RWPE1 (cell line): ENCODE measurements around the gene SCYL1.
"Not testable (repeated sequence)": the region's sequence is repeated elsewhere in the genome, so short reads cannot be mapped to it uniquely, and the experiment has no call there.

Experiments
- CTCF ChIA-PET: fragments of 350-600 bp; sonication (Branson Sonifier 250); formaldehyde crosslinking; extraction: SDS; loops from one replicate; lab custom pipeline; 2021; lab: Yijun Ruan, JAX
- POLR2A ChIA-PET: fragments of 400-600 bp; formaldehyde crosslinking; extraction: SDS; loops from one replicate; lab custom pipeline; 2020; ENCODE audit warnings: antibody characterized with exemption; ENCODE audit not compliant: low non-redundant PET; lab: Yijun Ruan, JAX
- DNase-seq: peaks from one replicate; pipeline ENCODE4 v3.0.0; 2012; ENCODE audit warnings: low spot score
- H3K27ac ChIP-seq: fragments of 450-650 bp; 2 replicates; pipeline ENCODE4 v1.5.1; 2017
- TF ChIP-seq, protein P1 (sequence below): fragments of 450-650 bp; conservative IDR thresholded peaks from 2 replicates; pipeline ENCODE4 v1.5.1; 2017; ENCODE audit warnings: low read depth, mild to moderate bottlenecking

Gene SCYL1

DNA sequence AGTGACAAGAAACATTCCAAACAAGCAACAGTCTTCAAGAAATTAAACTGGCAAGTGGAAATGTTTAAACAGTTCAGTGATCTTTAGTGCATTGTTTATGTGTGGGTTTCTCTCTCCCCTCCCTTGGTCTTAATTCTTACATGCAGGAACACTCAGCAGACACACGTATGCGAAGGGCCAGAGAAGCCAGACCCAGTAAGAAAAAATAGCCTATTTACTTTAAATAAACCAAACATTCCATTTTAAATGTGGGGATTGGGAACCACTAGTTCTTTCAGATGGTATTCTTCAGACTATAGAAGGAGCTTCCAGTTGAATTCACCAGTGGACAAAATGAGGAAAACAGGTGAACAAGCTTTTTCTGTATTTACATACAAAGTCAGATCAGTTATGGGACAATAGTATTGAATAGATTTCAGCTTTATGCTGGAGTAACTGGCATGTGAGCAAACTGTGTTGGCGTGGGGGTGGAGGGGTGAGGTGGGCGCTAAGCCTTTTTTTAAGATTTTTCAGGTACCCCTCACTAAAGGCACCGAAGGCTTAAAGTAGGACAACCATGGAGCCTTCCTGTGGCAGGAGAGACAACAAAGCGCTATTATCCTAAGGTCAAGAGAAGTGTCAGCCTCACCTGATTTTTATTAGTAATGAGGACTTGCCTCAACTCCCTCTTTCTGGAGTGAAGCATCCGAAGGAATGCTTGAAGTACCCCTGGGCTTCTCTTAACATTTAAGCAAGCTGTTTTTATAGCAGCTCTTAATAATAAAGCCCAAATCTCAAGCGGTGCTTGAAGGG lies 20.0 kb upstream of the SCYL1 start:
- peak overlapping the region; percentile 83 for H3K27ac ChIP-seq
- DNase-seq = no peak
- CTCF ChIA-PET = interaction anchor here (0.6 to 0.9 kb wide), 2 partner anchors 17 to 31 kb away, joined by 3 to 4 read pairs; no protein-coding TSS in a partner anchor
- TF ChIP-seq, protein P1, sequence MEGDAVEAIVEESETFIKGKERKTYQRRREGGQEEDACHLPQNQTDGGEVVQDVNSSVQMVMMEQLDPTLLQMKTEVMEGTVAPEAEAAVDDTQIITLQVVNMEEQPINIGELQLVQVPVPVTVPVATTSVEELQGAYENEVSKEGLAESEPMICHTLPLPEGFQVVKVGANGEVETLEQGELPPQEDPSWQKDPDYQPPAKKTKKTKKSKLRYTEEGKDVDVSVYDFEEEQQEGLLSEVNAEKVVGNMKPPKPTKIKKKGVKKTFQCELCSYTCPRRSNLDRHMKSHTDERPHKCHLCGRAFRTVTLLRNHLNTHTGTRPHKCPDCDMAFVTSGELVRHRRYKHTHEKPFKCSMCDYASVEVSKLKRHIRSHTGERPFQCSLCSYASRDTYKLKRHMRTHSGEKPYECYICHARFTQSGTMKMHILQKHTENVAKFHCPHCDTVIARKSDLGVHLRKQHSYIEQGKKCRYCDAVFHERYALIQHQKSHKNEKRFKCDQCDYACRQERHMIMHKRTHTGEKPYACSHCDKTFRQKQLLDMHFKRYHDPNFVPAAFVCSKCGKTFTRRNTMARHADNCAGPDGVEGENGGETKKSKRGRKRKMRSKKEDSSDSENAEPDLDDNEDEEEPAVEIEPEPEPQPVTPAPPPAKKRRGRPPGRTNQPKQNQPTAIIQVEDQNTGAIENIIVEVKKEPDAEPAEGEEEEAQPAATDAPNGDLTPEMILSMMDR = no peak
- POLR2A ChIA-PET = interaction anchor here (0.6 to 1.5 kb wide), 3 partner anchors 27 to 85 kb away, joined by 3 to 8 read pairs (median 4); no protein-coding TSS in a partner anchor

DNA sequence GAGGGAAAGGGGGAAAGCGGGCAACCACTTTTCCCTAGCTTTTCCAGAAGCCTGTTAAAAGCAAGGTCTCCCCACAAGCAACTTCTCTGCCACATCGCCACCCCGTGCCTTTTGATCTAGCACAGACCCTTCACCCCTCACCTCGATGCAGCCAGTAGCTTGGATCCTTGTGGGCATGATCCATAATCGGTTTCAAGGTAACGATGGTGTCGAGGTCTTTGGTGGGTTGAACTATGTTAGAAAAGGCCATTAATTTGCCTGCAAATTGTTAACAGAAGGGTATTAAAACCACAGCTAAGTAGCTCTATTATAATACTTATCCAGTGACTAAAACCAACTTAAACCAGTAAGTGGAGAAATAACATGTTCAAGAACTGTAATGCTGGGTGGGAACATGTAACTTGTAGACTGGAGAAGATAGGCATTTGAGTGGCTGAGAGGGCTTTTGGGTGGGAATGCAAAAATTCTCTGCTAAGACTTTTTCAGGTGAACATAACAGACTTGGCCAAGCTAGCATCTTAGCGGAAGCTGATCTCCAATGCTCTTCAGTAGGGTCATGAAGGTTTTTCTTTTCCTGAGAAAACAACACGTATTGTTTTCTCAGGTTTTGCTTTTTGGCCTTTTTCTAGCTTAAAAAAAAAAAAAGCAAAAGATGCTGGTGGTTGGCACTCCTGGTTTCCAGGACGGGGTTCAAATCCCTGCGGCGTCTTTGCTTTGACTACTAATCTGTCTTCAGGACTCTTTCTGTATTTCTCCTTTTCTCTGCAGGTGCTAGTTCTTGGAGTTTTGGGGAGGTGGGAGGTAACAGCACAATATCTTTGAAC lies 19.2 kb upstream of the SCYL1 start:
- H3K27ac ChIP-seq = peak overlapping the region; percentile 83
- ChIA-PET POLR2A (interaction anchor here (0.6 to 3.3 kb wide), 5 partner anchors 8 to 86 kb away, joined by 3 to 34 read pairs (median 4); partner anchors contain the start of gene MALAT1), CTCF (interaction anchor here (0.6 kb wide), 2 partner anchors 32 to 33 kb away, joined by 4 to 5 read pairs; no protein-coding TSS in a partner anchor)
- no peak for DNase-seq
- TF ChIP-seq, protein P1 = no peak

DNA sequence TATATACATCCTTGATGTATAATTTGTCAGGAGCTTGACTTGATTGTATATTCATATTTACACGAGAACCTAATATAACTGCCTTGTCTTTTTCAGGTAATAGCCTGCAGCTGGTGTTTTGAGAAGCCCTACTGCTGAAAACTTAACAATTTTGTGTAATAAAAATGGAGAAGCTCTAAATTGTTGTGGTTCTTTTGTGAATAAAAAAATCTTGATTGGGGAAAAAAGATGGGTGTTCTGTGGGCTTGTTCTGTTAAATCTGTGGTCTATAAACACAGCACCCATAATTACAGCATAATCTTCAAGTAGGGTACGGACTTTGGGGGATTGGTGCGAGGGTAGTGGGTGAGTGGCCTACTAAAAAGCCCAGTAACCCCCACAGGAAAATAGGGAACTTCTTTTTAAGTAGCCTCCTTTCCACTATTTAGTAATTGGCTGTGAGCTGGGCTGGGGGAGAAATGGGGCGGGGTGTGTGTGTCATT lies 18.6 kb upstream of the SCYL1 start:
- POLR2A ChIA-PET = interaction anchor here (1.1 to 3.3 kb wide), 2 partner anchors 8 to 34 kb away, joined by 3 to 34 read pairs; partner anchors contain the start of gene MALAT1
- CTCF ChIA-PET = interaction anchor here (0.6 kb wide), 1 partner anchor 34 kb away, joined by 5 read pairs; no protein-coding TSS in a partner anchor
- no peak for DNase-seq
- TF ChIP-seq, protein P1 = no peak
- peak overlapping the region; percentile 98 for H3K27ac ChIP-seq

DNA sequence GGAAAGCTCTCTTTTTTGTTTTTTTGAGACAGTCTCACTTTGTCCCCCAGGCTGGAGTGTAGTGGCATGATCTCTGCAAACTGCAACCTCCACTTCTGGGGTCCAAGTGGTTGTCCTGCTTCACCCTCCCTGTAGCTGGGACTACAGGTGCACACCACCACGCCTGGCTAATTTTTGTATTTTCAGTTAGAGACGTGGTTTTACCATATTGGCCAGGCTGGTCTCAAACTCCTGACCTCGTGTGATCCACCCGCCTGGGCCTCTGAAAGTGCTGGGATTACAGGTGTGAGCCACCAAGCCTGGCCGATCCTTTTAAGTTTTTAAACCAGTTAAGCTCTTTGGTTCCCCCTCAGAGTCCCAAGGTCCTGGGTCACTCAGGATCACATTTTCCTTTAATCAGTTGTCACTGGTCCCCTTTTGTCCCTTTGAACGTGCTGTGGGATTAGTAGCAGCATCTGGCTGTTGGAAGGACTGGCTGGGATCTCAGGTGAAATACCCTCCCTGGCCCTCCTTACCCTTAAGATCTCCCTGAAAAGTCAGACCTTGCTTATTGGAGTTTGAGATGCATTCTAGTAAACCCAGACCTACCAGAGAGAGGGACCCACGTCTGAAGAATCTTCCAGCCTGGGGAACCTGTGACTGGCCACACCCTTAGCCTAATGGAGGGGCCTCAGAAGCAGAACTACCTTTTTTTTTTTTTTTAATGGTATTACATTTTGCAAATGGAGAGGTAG lies 17.9 kb upstream of the SCYL1 start:
- peak; percentile 55 for DNase-seq
- TF ChIP-seq, protein P1 = no peak
- CTCF ChIA-PET = interaction anchor here (0.6 kb wide), 1 partner anchor 31 kb away, joined by 3 read pairs; no protein-coding TSS in a partner anchor
- POLR2A ChIA-PET = interaction anchor here (0.5 to 3.3 kb wide), 9 partner anchors 9 to 660 kb away, joined by 3 to 34 read pairs (median 4); partner anchors contain the start of genes FAM89B and MALAT1
- peak overlapping the region; percentile 98 for H3K27ac ChIP-seq

DNA sequence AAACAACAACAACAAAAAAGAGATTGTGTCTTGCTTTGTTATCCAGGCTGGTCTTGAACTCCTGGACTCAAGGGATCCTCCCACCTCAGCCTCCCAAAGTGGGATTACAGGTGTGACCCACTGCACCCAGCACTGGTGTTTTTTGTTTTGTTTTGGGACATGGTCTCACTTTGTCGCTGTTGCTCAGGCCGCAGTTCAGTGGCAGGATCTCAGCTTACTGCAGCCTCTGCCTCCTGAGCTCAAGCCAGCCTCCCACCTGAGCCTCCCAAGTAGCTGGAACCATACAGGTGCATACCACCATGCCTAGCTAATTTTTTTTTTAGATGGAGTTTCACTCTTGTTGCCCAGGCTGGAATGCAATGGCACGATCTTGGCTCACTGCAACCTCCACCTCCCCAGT lies 12.6 kb upstream of the SCYL1 start:
- CTCF ChIA-PET, POLR2A ChIA-PET, DNase-seq, H3K27ac ChIP-seq: not testable (repeated sequence)
